Measurements from ENCODE around the gene CMTM4. TPM values are rescaled to one million over a fixed set of nuclear protein-coding genes. Genes with fewer than 3 reads are reported as not detected.
A peak's percentile ranks its signal among the peaks of the same experiment; 100 is the strongest.
"Not testable (repeated sequence)": the region's sequence is repeated elsewhere in the genome, so short reads cannot be mapped to it uniquely, and the experiment has no call there.

The CMTM4 gene
- total and polyA plus RNA-seq, 2 of the 4 experiments (the other 2 are of a cell fraction): 9.0 to 14.5 TPM

- Histone ChIP-seq H3K27me3 (ENCODE audit: control insufficient read depth, insufficient read depth, low read length) (peaks cover 3% of the 10 kb centered on the region; the same call in 1 of the 2 replicates), H3K23ac (ENCODE audit: low read depth, low read length) (no peak overlapping the region), H2BK15ac (ENCODE audit: low read depth, low read length) (no peak overlapping the region), H2AK5ac (ENCODE audit: low read depth, low read length) (no peak overlapping the region), H3K9me3 (ENCODE audit: control insufficient read depth, insufficient read depth, low read length) (no peaks in the 10 kb centered on the region), H3K56ac (ENCODE audit: extremely low read depth, insufficient read depth, low read length) (no peak overlapping the region), H2BK5ac (ENCODE audit: low read depth, low read length, poor library complexity, severe bottlenecking) (no peak overlapping the region), H4K8ac (ENCODE audit: low read depth in 2 of 2, low read length in 2 of 2) (no peak overlapping the region), H4K91ac (ENCODE audit: insufficient read depth, low read depth, low read length) (no peak overlapping the region), H3K79me1 (ENCODE audit: low read depth in 1 of 2, low read length in 2 of 2) (peaks cover 0 to 9% of the 10 kb centered on the region in 2 experiments; a peak in 2 of 4 replicates), H3K36me3 (ENCODE audit: control insufficient read depth, insufficient read depth, low read length) (peaks cover 17% of the 10 kb centered on the region), H3K4me2 (ENCODE audit: low read depth, low read length) (no peak overlapping the region), H2AFZ (replicated peaks; ENCODE audit: low read length, poor library complexity) (no peak overlapping the region), H3K18ac (ENCODE audit: low read depth, low read length) (no peak overlapping the region), H4K5ac (ENCODE audit: low read depth, low read length) (no peak overlapping the region), H3K4me1 (ENCODE audit: control insufficient read depth, insufficient read depth, low read length) (peaks cover 8% of the 10 kb centered on the region), H3K9ac (ENCODE audit: low read depth, low read length) (no peak overlapping the region), H2BK120ac (ENCODE audit: low read depth, low read length) (no peak overlapping the region), H3K9me1 (ENCODE audit: insufficient read depth, low read length) (peaks cover 8% of the 10 kb centered on the region), H2BK20ac (ENCODE audit: low read depth, low read length) (no peak overlapping the region), H2AK9ac (replicated peaks; ENCODE audit: low read depth, low read length, poor library complexity) (no peak overlapping the region), H4K20me1 (ENCODE audit: insufficient read depth, low read length) (peaks cover 9% of the 10 kb centered on the region; the same call in 1 of the 2 replicates), H3K14ac (replicated peaks; ENCODE audit: low read depth, low read length) (no peak overlapping the region), H3K27ac (ENCODE audit: insufficient read depth, low read length) (no peak overlapping the region), H3K4ac (ENCODE audit: low read depth, low read length) (no peak overlapping the region), H3K4me3 (ENCODE audit: insufficient read depth, low read depth, low read length) (no peak overlapping the region)
- peak; percentile 57 for DNase-seq
- ChIA-PET CTCF (interaction anchor here (1.2 kb wide), 1 partner anchor 12 kb away, joined by 4 read pairs; no protein-coding TSS in a partner anchor), POLR2A (ENCODE audit: unreplicated experiment) (no interaction called here)
- in situ Hi-C loops (cut with MboI; ENCODE audit: low sequenced_read_pairs): no loop called here
- no peak for TF ChIP-seq SMC3 (IDR thresholded peaks at IDR 0.05; ENCODE audit: low read depth, low read length)
- TF ChIP-seq MAFK (IDR thresholded peaks at IDR 0.05; ENCODE audit: low read depth, low read length): peak; percentile 45
- BruUV-seq (replicated peaks): no TSS peak
- 43% methylated on average over 1 of the region's 2 CpGs; no CpG with 5 or more reads in 1 of the 2 experiments for WGBS, 2 experiments (ENCODE audit: extremely low coverage in 2 of 2, insufficient read length in 1 of 2)
- ATAC-seq (ENCODE audit: low read depth): no peak
- intact Hi-C loops (cut with micrococcal nuclease): no loop called here
- dilution Hi-C loops (cut with HindIII; ENCODE audit: low sequenced_read_pairs, unreplicated experiment): no loop called here
These were observed 128.2 kb downstream of the CMTM4 start for GRCh38 chr16:66568355-66568754.

GRCh38 chr16:66567270-66567669, 129.3 kb downstream of the CMTM4 start:
- H3K18ac ChIP-seq (ENCODE audit: low read depth, low read length): not testable (repeated sequence)

More at GRCh38 chr16:66567270-66567669, 129.3 kb downstream of the CMTM4 start:
- Histone ChIP-seq H3K79me1 (ENCODE audit: low read depth in 1 of 2, low read length in 2 of 2) (peaks cover 0 to 15% of the 10 kb centered on the region in 2 experiments; a peak in 3 of 4 replicates), H3K36me3 (ENCODE audit: control insufficient read depth, insufficient read depth, low read length) (peaks cover 17% of the 10 kb centered on the region)
- POLR2A ChIA-PET (ENCODE audit: unreplicated experiment); H4K20me1 ChIP-seq (ENCODE audit: insufficient read depth, low read length); H4K8ac ChIP-seq (ENCODE audit: low read depth in 2 of 2, low read length in 2 of 2); H3K14ac ChIP-seq (replicated peaks; ENCODE audit: low read depth, low read length); BruUV-seq (replicated peaks); H2AFZ ChIP-seq (replicated peaks; ENCODE audit: low read length, poor library complexity); H3K4me1 ChIP-seq (ENCODE audit: control insufficient read depth, insufficient read depth, low read length); H3K9ac ChIP-seq (ENCODE audit: low read depth, low read length); H3K9me1 ChIP-seq (ENCODE audit: insufficient read depth, low read length); ATAC-seq (ENCODE audit: low read depth); H4K91ac ChIP-seq (ENCODE audit: insufficient read depth, low read depth, low read length); H4K5ac ChIP-seq (ENCODE audit: low read depth, low read length); H2BK15ac ChIP-seq (ENCODE audit: low read depth, low read length); H3K4me3 ChIP-seq (ENCODE audit: insufficient read depth, low read depth, low read length); H3K4ac ChIP-seq (ENCODE audit: low read depth, low read length); H2BK5ac ChIP-seq (ENCODE audit: low read depth, low read length, poor library complexity, severe bottlenecking); in situ Hi-C loops (cut with MboI; ENCODE audit: low sequenced_read_pairs); H2BK20ac ChIP-seq (ENCODE audit: low read depth, low read length); H3K27me3 ChIP-seq (ENCODE audit: control insufficient read depth, insufficient read depth, low read length); H3K56ac ChIP-seq (ENCODE audit: extremely low read depth, insufficient read depth, low read length); H2BK120ac ChIP-seq (ENCODE audit: low read depth, low read length); dilution Hi-C loops (cut with HindIII; ENCODE audit: low sequenced_read_pairs, unreplicated experiment); H3K4me2 ChIP-seq (ENCODE audit: low read depth, low read length); H3K9me3 ChIP-seq (ENCODE audit: control insufficient read depth, insufficient read depth, low read length); H2AK9ac ChIP-seq (replicated peaks; ENCODE audit: low read depth, low read length, poor library complexity); CTCF ChIA-PET; DNase-seq; intact Hi-C loops (cut with micrococcal nuclease); H2AK5ac ChIP-seq (ENCODE audit: low read depth, low read length); H3K23ac ChIP-seq (ENCODE audit: low read depth, low read length); H3K27ac ChIP-seq (ENCODE audit: insufficient read depth, low read length): not testable (repeated sequence)
- no CpG with 5 or more reads among the region's 3 CpGs for WGBS, 2 experiments (ENCODE audit: extremely low coverage in 2 of 2, insufficient read length in 1 of 2)

All from IMR-90 (cell line).